ENCODE results near the gene ATR. TPM values are rescaled to one million over a fixed set of nuclear protein-coding genes. Genes with fewer than 3 reads are reported as not detected.

The ATR gene
- total and polyA plus RNA-seq, 9 of the 15 experiments (the other 6 are each of a cell fraction or from before 2014, with no cell fraction given): 18.0 to 37.8 (median 23.2) TPM

- TF ChIP-seq HCFC1 (IDR thresholded peaks at IDR 0.05; ENCODE audit: low read depth, low read length): peak; percentile 68
- no peak for TF ChIP-seq XRCC3 (IDR thresholded peaks at IDR 0.05)
- peak; percentile 71; the same call in 1 of the 2 replicates for TF ChIP-seq GTF2F1 (IDR thresholded peaks at IDR 0.05; ENCODE audit: low read depth, low read length)
- TF ChIP-seq PHF20 (IDR thresholded peaks at IDR 0.05; ENCODE audit: partially characterized antibody): peak; percentile 82
- TF ChIP-seq ZNF695 (CRISPR knock-in tag; IDR thresholded peaks at IDR 0.05): no peak
- TF ChIP-seq PML (IDR thresholded peaks at IDR 0.05; ENCODE audit: low read length): peak; percentile 62; the same call in 1 of the 2 replicates
- peak; percentile 85 for TF ChIP-seq POLR2B (IDR thresholded peaks at IDR 0.05; ENCODE audit: low read depth, partially characterized antibody)
- peak; percentile 85 for TF ChIP-seq TAF9B (IDR thresholded peaks at IDR 0.05; ENCODE audit: partially characterized antibody)
- TF ChIP-seq VEZF1 (CRISPR knock-in tag; IDR thresholded peaks at IDR 0.05): peak; percentile 72
- no peak for TF ChIP-seq THAP12 (CRISPR knock-in tag; IDR thresholded peaks at IDR 0.05)
- peak; percentile 94 for TF ChIP-seq RBFOX2 (IDR thresholded peaks at IDR 0.05; ENCODE audit: low read depth, low read length)
- no peak for TF ChIP-seq RFX7 (CRISPR knock-in tag; IDR thresholded peaks at IDR 0.05)
- TF ChIP-seq NR2C2 (CRISPR knock-in tag; IDR thresholded peaks at IDR 0.05): no peak
- peak; percentile 79 for TF ChIP-seq NR2C2 (tag; IDR thresholded peaks at IDR 0.05)
- TF ChIP-seq EGR1 (conservative IDR thresholded peaks at IDR 0.05): peak; percentile 54; the same call in 1 of the 2 replicates
- TF ChIP-seq FOXP4 (CRISPR knock-in tag; IDR thresholded peaks at IDR 0.05; ENCODE audit: borderline replicate concordance): peak; percentile 36; the same call in 1 of the 2 replicates
- peak; percentile 98 for TF ChIP-seq PRDM10 (IDR thresholded peaks at IDR 0.05; ENCODE audit: partially characterized antibody)
- TF ChIP-seq FOXM1 (IDR thresholded peaks at IDR 0.05; ENCODE audit: low read depth): peak; percentile 64
- no peak for TF ChIP-seq FOXM1 (CRISPR knock-in tag; IDR thresholded peaks at IDR 0.05; ENCODE audit: low read depth)
Measured at GRCh38 chr3:142595951-142596725, 17.6 kb upstream of the ATR start, which contains the start of gene PLS1 (continued).
